ENCODE measurements around the gene TIAM2.
A peak's percentile ranks its signal among the peaks of the same experiment; 100 is the strongest.

TIAM2 gene

GRCh38 chr6:154995254-154996015, at the start of gene TIAM2:
Gene TIAM2 (plus strand): TSS chr6:154995315. CDS start chr6:155129224, 133,909 bp downstream.
- H3K4me1 ChIP-seq (ENCODE audit: insufficient read depth, poor library complexity, severe bottlenecking) = no peaks in the 10 kb centered on the region
- H3K4me3 ChIP-seq (ENCODE audit: severe bottlenecking) = peak within 1 kb of the TSS; percentile 42
- no peak for TF ChIP-seq CTCF (IDR thresholded peaks at IDR 0.05; ENCODE audit: poor library complexity, severe bottlenecking)
- H3K9me3 ChIP-seq (ENCODE audit: severe bottlenecking) = no peaks in the 10 kb centered on the region
- no peaks in the 10 kb centered on the region for H3K36me3 ChIP-seq (ENCODE audit: low read depth)
- no peak within 1 kb of the TSS for H3K27ac ChIP-seq (ENCODE audit: poor library complexity, severe bottlenecking)
- ATAC-seq (ENCODE audit: low read depth) (peak; percentile 38), DNase-seq (ENCODE audit: low spot score) (no peak)
- peaks cover 14% of the 10 kb centered on the region for H3K27me3 ChIP-seq (ENCODE audit: insufficient read depth, poor library complexity, severe bottlenecking)

GRCh38 chr6:154950979-154951344, 44.2 kb upstream of the TIAM2 start:
- Histone ChIP-seq H3K9me3 (ENCODE audit: severe bottlenecking) (no peaks in the 10 kb centered on the region), H3K27ac (ENCODE audit: poor library complexity, severe bottlenecking) (no peak overlapping the region), H3K4me3 (ENCODE audit: severe bottlenecking) (no peak overlapping the region), H3K4me1 (ENCODE audit: insufficient read depth, poor library complexity, severe bottlenecking) (no peaks in the 10 kb centered on the region), H3K36me3 (ENCODE audit: low read depth) (no peaks in the 10 kb centered on the region), H3K27me3 (ENCODE audit: insufficient read depth, poor library complexity, severe bottlenecking) (no peaks in the 10 kb centered on the region)
- ATAC-seq (ENCODE audit: low read depth) (no peak), DNase-seq (ENCODE audit: low spot score) (no peak)
- no peak for TF ChIP-seq CTCF (IDR thresholded peaks at IDR 0.05; ENCODE audit: poor library complexity, severe bottlenecking)

- Histone ChIP-seq H3K4me3 (ENCODE audit: severe bottlenecking) (no peak overlapping the region), H3K36me3 (ENCODE audit: low read depth) (no peaks in the 10 kb centered on the region), H3K27ac (ENCODE audit: poor library complexity, severe bottlenecking) (no peak overlapping the region), H3K27me3 (ENCODE audit: insufficient read depth, poor library complexity, severe bottlenecking) (no peaks in the 10 kb centered on the region), H3K4me1 (ENCODE audit: insufficient read depth, poor library complexity, severe bottlenecking) (no peaks in the 10 kb centered on the region), H3K9me3 (ENCODE audit: severe bottlenecking) (no peaks in the 10 kb centered on the region)
- ATAC-seq (ENCODE audit: low read depth) (0 out of 3 replicates have a peak, but pooled peaks have one; percentile 27), DNase-seq (ENCODE audit: low spot score) (no peak)
- TF ChIP-seq CTCF (IDR thresholded peaks at IDR 0.05; ENCODE audit: poor library complexity, severe bottlenecking) = no peak
These were observed 43.5 kb upstream of the TIAM2 start for GRCh38 chr6:154951345-154952200.

- Histone ChIP-seq H3K9me3 (ENCODE audit: severe bottlenecking) (no peaks in the 10 kb centered on the region), H3K36me3 (ENCODE audit: low read depth) (no peaks in the 10 kb centered on the region), H3K27ac (ENCODE audit: poor library complexity, severe bottlenecking) (no peak overlapping the region), H3K4me3 (ENCODE audit: severe bottlenecking) (no peak overlapping the region), H3K4me1 (ENCODE audit: insufficient read depth, poor library complexity, severe bottlenecking) (no peaks in the 10 kb centered on the region), H3K27me3 (ENCODE audit: insufficient read depth, poor library complexity, severe bottlenecking) (no peaks in the 10 kb centered on the region)
- DNase-seq (ENCODE audit: low spot score) = no peak
- no peak for TF ChIP-seq CTCF (IDR thresholded peaks at IDR 0.05; ENCODE audit: poor library complexity, severe bottlenecking)
- no peak for ATAC-seq (ENCODE audit: low read depth)
These were observed 41.5 kb upstream of the TIAM2 start for GRCh38 chr6:154953644-154954043.
